IMR-90 (cell line): ENCODE data around the gene AP2B1. TPM values are rescaled to one million over a fixed set of nuclear protein-coding genes. Genes with fewer than 3 reads are reported as not detected.

ENCODE experiments used
- ATAC-seq: fragments of 200-7000 bp; cut with Tn5 transposase; 2 replicates; pipeline ENCODE4 v1.9.1; 2020; ENCODE audit warnings: low read depth, mild to moderate bottlenecking, moderate library complexity
- BruUV-seq: library from RNA; stranded (reverse); fragments of 400-500 nt; replicated peaks from 2 replicates; lab custom pipeline; 2021; lab: Mats Ljungman, UMichigan
- CTCF ChIA-PET: fragments of 300-600 bp; formaldehyde crosslinking; extraction: SDS; loops from one replicate; lab custom pipeline; 2021; ENCODE audit warnings: antibody characterized with exemption; lab: Yijun Ruan, JAX
- POLR2A ChIA-PET: fragments of 300-600 bp; sonication (Branson Sonifier 250); formaldehyde crosslinking; loops from one replicate; lab custom pipeline; 2022; ENCODE audit warnings: antibody characterized with exemption; ENCODE audit not compliant: unreplicated experiment; lab: Charles Lee
- DNase-seq: peaks from one replicate; pipeline ENCODE4 v3.0.0; 2013
- H2AFZ ChIP-seq: replicated peaks from 2 replicates; pipeline ENCODE3; 2013; ENCODE audit warnings: low read length, mild to moderate bottlenecking; ENCODE audit not compliant: poor library complexity
- H2AK5ac ChIP-seq: 2 replicates; pipeline ENCODE4 v1.6.1; 2013; ENCODE audit warnings: low read depth, low read length, inconsistent platforms
- H2AK9ac ChIP-seq: replicated peaks from 2 replicates; pipeline ENCODE3; 2013; ENCODE audit warnings: mild to moderate bottlenecking, low read depth, low read length, moderate library complexity; ENCODE audit not compliant: poor library complexity
- H2BK120ac ChIP-seq: 2 replicates; pipeline ENCODE4 v1.6.1; 2013; ENCODE audit warnings: low read depth, low read length, inconsistent platforms
- H2BK15ac ChIP-seq: 3 replicates; pipeline ENCODE4 v1.6.1; 2013; ENCODE audit warnings: low read depth, low read length, inconsistent platforms
- H2BK20ac ChIP-seq: 2 replicates; pipeline ENCODE4 v1.6.1; 2013; ENCODE audit warnings: low read depth, mild to moderate bottlenecking, inconsistent platforms, low read length, moderate library complexity
- H2BK5ac ChIP-seq: 2 replicates; pipeline ENCODE4 v1.6.1; 2013; ENCODE audit warnings: mild to moderate bottlenecking, low read depth, low read length, inconsistent platforms; ENCODE audit not compliant: poor library complexity, severe bottlenecking
- H3K14ac ChIP-seq: replicated peaks from 2 replicates; pipeline ENCODE4 v1.6.1; 2013; ENCODE audit warnings: low read depth, low read length, inconsistent platforms
- H3K18ac ChIP-seq: 2 replicates; pipeline ENCODE4 v1.6.1; 2013; ENCODE audit warnings: low read depth, low read length, control low read depth
- H3K23ac ChIP-seq: 2 replicates; pipeline ENCODE4 v1.6.1; 2013; ENCODE audit warnings: low read depth, low read length, inconsistent platforms
- H3K27ac ChIP-seq: 2 replicates; pipeline ENCODE4 v1.5.1; 2013; ENCODE audit warnings: mild to moderate bottlenecking, control low read depth, low read length; ENCODE audit not compliant: insufficient read depth
- H3K27me3 ChIP-seq: 2 replicates; pipeline ENCODE4 v1.6.1; 2013; ENCODE audit warnings: low read length; ENCODE audit not compliant: control insufficient read depth, insufficient read depth
- H3K36me3 ChIP-seq: 2 replicates; pipeline ENCODE4 v1.6.1; 2013; ENCODE audit warnings: low read length, mixed read lengths; ENCODE audit not compliant: control insufficient read depth, insufficient read depth
- H3K4ac ChIP-seq: 2 replicates; pipeline ENCODE4 v1.6.1; 2013; ENCODE audit warnings: low read depth, low read length, inconsistent platforms
- H3K4me1 ChIP-seq: 2 replicates; pipeline ENCODE4 v1.6.1; 2013; ENCODE audit warnings: low read length, mixed read lengths; ENCODE audit not compliant: control insufficient read depth, insufficient read depth
- H3K4me2 ChIP-seq: 2 replicates; pipeline ENCODE4 v1.6.1; 2013; ENCODE audit warnings: low read depth, mild to moderate bottlenecking, control low read depth, low read length, moderate library complexity
- H3K4me3 ChIP-seq: 2 replicates; pipeline ENCODE4 v1.5.1; 2013; ENCODE audit warnings: low read depth, mild to moderate bottlenecking, control low read depth, low read length, moderate library complexity; ENCODE audit not compliant: insufficient read depth
- H3K56ac ChIP-seq: 2 replicates; pipeline ENCODE4 v1.6.1; 2013; ENCODE audit warnings: low read length, inconsistent platforms; ENCODE audit not compliant: insufficient read depth; ENCODE audit errors: extremely low read depth
- H3K79me1 ChIP-seq, 2 experiments: 2 replicates each; pipeline ENCODE4 v1.6.1; 2013; ENCODE audit warnings: low read length in 2 of 2, inconsistent platforms in 1 of 2, low read depth in 1 of 2
- H3K9ac ChIP-seq: 2 replicates; pipeline ENCODE4 v1.6.1; 2013; ENCODE audit warnings: low read depth, low read length, control low read depth
- H3K9me1 ChIP-seq: 2 replicates; pipeline ENCODE4 v1.6.1; 2013; ENCODE audit warnings: low read length, inconsistent platforms; ENCODE audit not compliant: insufficient read depth
- H3K9me3 ChIP-seq: 2 replicates; pipeline ENCODE4 v1.6.1; 2013; ENCODE audit warnings: low read length; ENCODE audit not compliant: control insufficient read depth, insufficient read depth
- H4K20me1 ChIP-seq: 2 replicates; pipeline ENCODE4 v1.6.1; 2013; ENCODE audit warnings: low read length, inconsistent platforms; ENCODE audit not compliant: insufficient read depth
- H4K5ac ChIP-seq: 2 replicates; pipeline ENCODE4 v1.6.1; 2013; ENCODE audit warnings: mild to moderate bottlenecking, low read depth, low read length, control low read depth
- H4K8ac ChIP-seq, 2 experiments: 2 replicates each; pipeline ENCODE4 v1.6.1; 2013; ENCODE audit warnings: low read depth in 2 of 2, low read length in 2 of 2, control low read depth in 1 of 2, inconsistent platforms in 1 of 2
- H4K91ac ChIP-seq: 2 replicates; pipeline ENCODE4 v1.6.1; 2013; ENCODE audit warnings: low read depth, low read length, inconsistent platforms; ENCODE audit not compliant: insufficient read depth
- FOS ChIP-seq: fragments of 150-350 bp; IDR thresholded peaks from 2 replicates; pipeline ENCODE4 v1.6.1; 2016; ENCODE audit warnings: low read depth, low read length
- WGBS, 2 experiments: methylation state at CpG; one replicate each; pipeline versions ENCODE4 v1.1.5 to v1.1.7; 2013; ENCODE audit warnings: missing lambda C conversion rate in 2 of 2; ENCODE audit not compliant: insufficient read length in 1 of 2; ENCODE audit errors: extremely low coverage in 2 of 2; 5-methylcytosine and 5-hydroxymethylcytosine counted together
- dilution Hi-C: fragments of 300-500 bp; cut with HindIII; formaldehyde crosslinking; loops from one replicate; pipeline ENCODE4 v1.14.3; 2018; ENCODE audit warnings: low sequenced_read_pairs; ENCODE audit not compliant: unreplicated experiment
- in situ Hi-C: fragments of 300-500 bp; cut with MboI; formaldehyde crosslinking; loops from 3 replicates; pipeline ENCODE4 v1.14.3; 2019; ENCODE audit warnings: low sequenced_read_pairs, inconsistent platforms, mixed read lengths
- intact Hi-C: fragments of 100-400 bp; cut with micrococcal nuclease; formaldehyde crosslinking; loops from 2 replicates; pipeline ENCODE4 v1.10.0; 2022
- polyA plus RNA-seq, 3 experiments: library from polyadenylated mRNA; depleted of rRNA; stranded (reverse); fragments of >200 nt; gene quantifications; 2 replicates each; pipeline ENCODE4 v1.2.3, GENCODE V29; 2012; ENCODE audit warnings: low replicate concordance in 1 of 3
- total RNA-seq: library from RNA; depleted of rRNA; stranded (reverse); fragments of >200 nt; gene quantifications from 2 replicates; pipeline ENCODE4 v1.2.3, GENCODE V29; 2012
- TF ChIP-seq, protein P1 (sequence below): conservative IDR thresholded peaks from 2 replicates; pipeline ENCODE4 v1.5.1; 2012; ENCODE audit warnings: mild to moderate bottlenecking, low read depth, low read length, improper control_type of control experiment

The AP2B1 gene
- total and polyA plus RNA-seq, 2 of the 4 experiments (the other 2 are of a cell fraction): 102 to 125 TPM

DNA sequence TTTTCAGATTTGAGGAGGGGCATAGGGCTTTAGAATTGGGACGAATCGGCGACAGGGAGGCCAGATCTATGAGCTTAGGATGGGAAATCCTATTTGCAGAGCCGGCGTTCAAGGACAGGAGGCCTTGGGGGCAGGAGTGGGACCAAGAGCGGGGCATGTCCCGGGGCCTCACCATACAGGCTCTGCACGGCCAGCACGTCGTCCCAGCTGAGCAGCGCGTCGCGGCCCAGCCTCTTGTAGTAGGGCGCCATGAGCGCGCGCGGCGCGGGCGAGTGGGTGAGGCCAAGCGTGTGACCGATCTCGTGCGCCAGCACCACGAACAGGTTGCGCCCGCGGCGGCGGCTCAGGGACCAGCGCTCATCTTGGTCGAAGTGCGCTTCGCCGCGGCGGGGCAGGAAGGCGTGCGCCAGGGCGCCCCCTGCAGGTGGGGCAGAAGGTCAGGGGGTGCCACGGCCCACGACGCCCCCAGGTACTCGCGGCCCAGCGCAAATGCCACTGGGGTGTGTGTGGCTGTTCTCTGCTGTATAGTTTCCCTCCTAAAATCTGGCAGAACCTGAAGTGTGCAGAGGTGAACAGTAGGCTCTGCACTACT lies 182.9 kb downstream of the AP2B1 start:
- Histone ChIP-seq H2BK20ac (no peak overlapping the region), H3K14ac (no peak overlapping the region), H3K4ac (no peak overlapping the region), H3K23ac (no peak overlapping the region), H4K91ac (no peak overlapping the region), H3K36me3 (no peaks in the 10 kb centered on the region), H2AFZ (no peak overlapping the region), H2BK15ac (no peak overlapping the region), H3K27ac (no peak overlapping the region), H3K56ac (no peak overlapping the region), H4K8ac (no peak overlapping the region), H3K9ac (no peak overlapping the region), H4K20me1 (peaks cover 4% of the 10 kb centered on the region; the same call in 1 of the 2 replicates), H2BK120ac (no peak overlapping the region), H2BK5ac (no peak overlapping the region), H3K4me1 (peaks cover 11% of the 10 kb centered on the region; the same call in 1 of the 2 replicates), H3K79me1 (no peaks in the 10 kb centered on the region), H3K4me2 (no peak overlapping the region), H2AK5ac (no peak overlapping the region), H3K4me3 (no peak overlapping the region), H3K9me1 (no peaks in the 10 kb centered on the region), H2AK9ac (no peak overlapping the region), H3K9me3 (no peaks in the 10 kb centered on the region), H4K5ac (no peak overlapping the region), H3K18ac (no peak overlapping the region), H3K27me3 (peaks cover 38% of the 10 kb centered on the region)
- no peak for TF ChIP-seq FOS
- TF ChIP-seq, protein P1, sequence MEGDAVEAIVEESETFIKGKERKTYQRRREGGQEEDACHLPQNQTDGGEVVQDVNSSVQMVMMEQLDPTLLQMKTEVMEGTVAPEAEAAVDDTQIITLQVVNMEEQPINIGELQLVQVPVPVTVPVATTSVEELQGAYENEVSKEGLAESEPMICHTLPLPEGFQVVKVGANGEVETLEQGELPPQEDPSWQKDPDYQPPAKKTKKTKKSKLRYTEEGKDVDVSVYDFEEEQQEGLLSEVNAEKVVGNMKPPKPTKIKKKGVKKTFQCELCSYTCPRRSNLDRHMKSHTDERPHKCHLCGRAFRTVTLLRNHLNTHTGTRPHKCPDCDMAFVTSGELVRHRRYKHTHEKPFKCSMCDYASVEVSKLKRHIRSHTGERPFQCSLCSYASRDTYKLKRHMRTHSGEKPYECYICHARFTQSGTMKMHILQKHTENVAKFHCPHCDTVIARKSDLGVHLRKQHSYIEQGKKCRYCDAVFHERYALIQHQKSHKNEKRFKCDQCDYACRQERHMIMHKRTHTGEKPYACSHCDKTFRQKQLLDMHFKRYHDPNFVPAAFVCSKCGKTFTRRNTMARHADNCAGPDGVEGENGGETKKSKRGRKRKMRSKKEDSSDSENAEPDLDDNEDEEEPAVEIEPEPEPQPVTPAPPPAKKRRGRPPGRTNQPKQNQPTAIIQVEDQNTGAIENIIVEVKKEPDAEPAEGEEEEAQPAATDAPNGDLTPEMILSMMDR: 0 out of 2 replicates have a peak, but pooled peaks have one; percentile 4
- WGBS, 2 experiments: 92% methylated on average over 42 of the region's 48 CpGs; no CpG with 5 or more reads in 1 of the 2 experiments
- POLR2A ChIA-PET: no interaction called here
- dilution Hi-C loops: no loop called here
- ATAC-seq (no peak), DNase-seq (no peak)
- in situ Hi-C loops: no loop called here
- CTCF ChIA-PET: no interaction called here
- no TSS peak for BruUV-seq
- intact Hi-C loops: no loop called here
